ENCODE measurements around the gene FAM107B. TPM values are rescaled to one million over a fixed set of nuclear protein-coding genes. Genes with fewer than 3 reads are reported as not detected.

Gene FAM107B
- total and polyA plus RNA-seq, 10 of the 15 experiments (the other 5 are each of a cell fraction or from before 2014, with no cell fraction given): 22.9 to 162 (median 86.6) TPM

GRCh38 chr10:14625192-14625631, 149.5 kb downstream of the FAM107B start:
- Histone ChIP-seq H4K20me1 (ENCODE audit: control insufficient read depth, insufficient read depth) (no peaks in the 10 kb centered on the region), H3K27me3 (replicated peaks in 1 of 2; ENCODE audit: control insufficient read depth in 2 of 2, insufficient read depth in 2 of 2, low read length in 1 of 2) (no peaks in the 10 kb centered on the region), H3K27ac (ENCODE audit: control insufficient read depth, insufficient read depth) (no peak overlapping the region), H3K4me3 (no peak overlapping the region), H3K79me2 (ENCODE audit: control insufficient read depth, insufficient read depth, low read length) (no peaks in the 10 kb centered on the region), H2AFZ (ENCODE audit: control insufficient read depth, low read depth, low read length) (no peak overlapping the region), H3K9ac (ENCODE audit: control insufficient read depth, insufficient read depth, low read length) (no peak overlapping the region), H3K9me3 (replicated peaks; ENCODE audit: control insufficient read depth, insufficient read depth, low read length) (no peaks in the 10 kb centered on the region), H3K36me3 (ENCODE audit: control insufficient read depth in 2 of 2, insufficient read depth in 2 of 2, low read length in 1 of 2) (no peaks in the 10 kb centered on the region), H3K4me2 (ENCODE audit: control insufficient read depth, insufficient read depth) (no peak overlapping the region), H3K4me1 (ENCODE audit: control insufficient read depth, insufficient read depth, low read length) (no peaks in the 10 kb centered on the region)
- ChIA-PET CTCF (interaction anchor here (0.6 to 2.6 kb wide), 5 partner anchors 9 to 173 kb away, joined by 3 to 7 read pairs (median 5); no protein-coding TSS in a partner anchor), SMC1A (ENCODE audit: uncharacterized antibody, unreplicated experiment) (interaction anchor here (0.7 to 5.6 kb wide), 6 partner anchors 9 to 619 kb away, joined by 3 to 38 read pairs (median 6); no protein-coding TSS in a partner anchor), RAD21 (ENCODE audit: unreplicated experiment) (interaction anchor here (0.6 kb wide), 1 partner anchor 199 kb away, joined by 4 read pairs; no protein-coding TSS in a partner anchor), POLR2A (interaction anchor here (0.9 to 1.0 kb wide), 3 partner anchors 9 to 12 kb away, joined by 3 to 4 read pairs (median 3); no protein-coding TSS in a partner anchor)
- FAIRE-seq (no peak), ATAC-seq (no peak), DNase-seq (ENCODE audit: low read depth, low spot score) (no peak)
- BruUV-seq (replicated peaks): no TSS peak
- 70% methylated on average over 4 of the region's 7 CpGs for WGBS (ENCODE audit: insufficient coverage, insufficient replicate concordance, low lambda C conversion rate, missing lambda C conversion rate)
- TF ChIP-seq NFXL1 (IDR thresholded peaks at IDR 0.05; ENCODE audit: borderline replicate concordance): no peak
- TF ChIP-seq MXI1 (IDR thresholded peaks at IDR 0.05; ENCODE audit: low read depth, low read length): no peak
- TF ChIP-seq ZSCAN29 (IDR thresholded peaks at IDR 0.05): no peak
- no peak for TF ChIP-seq GABPA (IDR thresholded peaks at IDR 0.05; ENCODE audit: low read depth)
- TF ChIP-seq ZBED1 (IDR thresholded peaks at IDR 0.05; ENCODE audit: borderline replicate concordance): no peak
- TF ChIP-seq CBX5 (IDR thresholded peaks at IDR 0.05; ENCODE audit: low read depth): no peak
- no peak for TF ChIP-seq ZBTB11 (CRISPR knock-in tag; IDR thresholded peaks at IDR 0.05)
- TF ChIP-seq YY1 (IDR thresholded peaks at IDR 0.05; ENCODE audit: low read depth, low read length): no peak
- TF ChIP-seq ASH2L (IDR thresholded peaks at IDR 0.05; ENCODE audit: borderline replicate concordance, low read depth): no peak
- TF ChIP-seq YBX1 (IDR thresholded peaks at IDR 0.05): no peak
- no peak for TF ChIP-seq KDM1A (IDR thresholded peaks at IDR 0.05; ENCODE audit: borderline replicate concordance)
- no peak for TF ChIP-seq NR2C1 (IDR thresholded peaks at IDR 0.05)
- no peak for TF ChIP-seq RAD21 (IDR thresholded peaks at IDR 0.05; ENCODE audit: insufficient read depth, low read depth, low read length)
- TF ChIP-seq CHD1 (IDR thresholded peaks at IDR 0.05; ENCODE audit: low read depth, low read length): no peak
- in situ Hi-C loops (cut with MboI) (no loop called here), intact Hi-C loops (cut with micrococcal nuclease; ENCODE audit: unreplicated experiment) (no loop called here)

Measured in GM12878 (cell line).